GM12878 (cell line): ENCODE data around the gene PPP2R5C.
"Not testable (repeated sequence)": the region's sequence is repeated elsewhere in the genome, so short reads cannot be mapped to it uniquely, and the experiment has no call there.

Experiments
- BACH1 ChIP-seq: fragments of 450-650 bp; IDR thresholded peaks from 2 replicates; pipeline ENCODE4 v1.6.1; 2017; ENCODE audit warnings: mild to moderate bottlenecking, borderline replicate concordance
- BCL11A ChIP-seq: IDR thresholded peaks from 2 replicates; pipeline ENCODE4 v1.6.1; 2011; ENCODE audit warnings: low read depth, low read length
- CHD1 ChIP-seq: IDR thresholded peaks from 2 replicates; pipeline ENCODE4 v1.6.1; 2012; ENCODE audit warnings: low read depth, low read length, improper control_type of control experiment
- EZH2 ChIP-seq: IDR thresholded peaks from 2 replicates; pipeline ENCODE4 v1.6.1; 2012; ENCODE audit warnings: low read depth, mild to moderate bottlenecking, control low read depth, inconsistent platforms, low read length, borderline replicate concordance; ENCODE audit not compliant: control insufficient read depth
- FOXK2 ChIP-seq: fragments of 450-650 bp; IDR thresholded peaks from 2 replicates; pipeline ENCODE4 v1.6.1; 2017; ENCODE audit warnings: mild to moderate bottlenecking, moderate library complexity
- LARP7 ChIP-seq: fragments of 450-650 bp; IDR thresholded peaks from 2 replicates; pipeline ENCODE4 v1.6.1; 2017; ENCODE audit warnings: mild to moderate bottlenecking
- MYC ChIP-seq: IDR thresholded peaks from 2 replicates; pipeline ENCODE4 v1.6.1; 2011; ENCODE audit warnings: mild to moderate bottlenecking, low read length, moderate library complexity, inconsistent platforms; ENCODE audit not compliant: insufficient read depth, insufficient replicate concordance, insufficient read length, severe bottlenecking
- NRF1 ChIP-seq: conservative IDR thresholded peaks from 2 replicates; pipeline ENCODE4 v1.6.1; 2011; ENCODE audit warnings: mild to moderate bottlenecking, low read depth, low read length, improper control_type of control experiment
- POLR2A ChIP-seq: IDR thresholded peaks from 2 replicates; pipeline ENCODE4 v1.6.1; 2011; ENCODE audit warnings: low read depth, mild to moderate bottlenecking, low read length
- POLR2AphosphoS5 ChIP-seq: IDR thresholded peaks from 2 replicates; pipeline ENCODE4 v1.6.1; 2011; ENCODE audit warnings: mild to moderate bottlenecking, low read length, inconsistent platforms
- YY1 ChIP-seq: IDR thresholded peaks from 2 replicates; pipeline ENCODE4 v1.6.1; 2011; ENCODE audit warnings: low read depth, mild to moderate bottlenecking, low read length
- TF ChIP-seq, protein P1 (sequence below): IDR thresholded peaks from 2 replicates; pipeline ENCODE4 v1.6.1; 2012; ENCODE audit warnings: low read depth, low read length, improper control_type of control experiment
- TF ChIP-seq, protein P2 (sequence below), 3 experiments: IDR thresholded peaks in 2 of 3; conservative IDR thresholded peaks in 1 of 3; 2 replicates each; pipeline ENCODE4 v1.5.1; 2011; ENCODE audit warnings: low read depth in 3 of 3, low read length in 3 of 3, mild to moderate bottlenecking in 3 of 3, control low read depth in 2 of 3, moderate library complexity in 2 of 3, inconsistent platforms in 1 of 3, mixed read lengths in 1 of 3; ENCODE audit not compliant: control insufficient read depth in 2 of 3, insufficient read depth in 1 of 3; ENCODE audit errors: extremely low read depth in 1 of 3
- TF ChIP-seq, protein P3 (sequence below): fragments of 450-650 bp; IDR thresholded peaks from 2 replicates; pipeline ENCODE4 v1.6.1; 2016; ENCODE audit warnings: mild to moderate bottlenecking

DNA sequence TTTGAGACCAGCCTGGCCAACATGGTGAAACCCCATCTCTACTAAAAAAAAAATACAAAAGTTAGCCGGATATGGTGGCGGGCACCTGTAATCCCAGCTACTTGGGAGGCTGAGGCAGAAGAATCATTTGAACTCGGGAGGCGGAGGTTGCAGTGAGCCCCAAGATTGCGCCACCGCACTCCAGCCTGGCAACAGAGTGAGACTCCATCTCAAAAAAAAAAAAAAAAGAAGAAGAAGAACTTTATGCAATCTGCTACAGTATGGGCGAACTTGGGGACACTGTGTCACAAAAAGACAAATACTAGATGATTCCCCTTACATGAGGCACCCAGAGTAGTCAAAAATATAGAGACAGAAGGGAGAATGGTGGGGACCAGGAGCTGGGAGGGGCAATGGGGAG, 35.9 kb upstream of the PPP2R5C start:
- TF ChIP-seq, protein P1, sequence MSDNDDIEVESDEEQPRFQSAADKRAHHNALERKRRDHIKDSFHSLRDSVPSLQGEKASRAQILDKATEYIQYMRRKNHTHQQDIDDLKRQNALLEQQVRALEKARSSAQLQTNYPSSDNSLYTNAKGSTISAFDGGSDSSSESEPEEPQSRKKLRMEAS, result not testable (repeated sequence)
- not testable (repeated sequence) for TF ChIP-seq FOXK2, MYC, BACH1, NRF1, BCL11A, LARP7, EZH2, CHD1, POLR2A, YY1, POLR2AphosphoS5
- TF ChIP-seq, protein P2, sequence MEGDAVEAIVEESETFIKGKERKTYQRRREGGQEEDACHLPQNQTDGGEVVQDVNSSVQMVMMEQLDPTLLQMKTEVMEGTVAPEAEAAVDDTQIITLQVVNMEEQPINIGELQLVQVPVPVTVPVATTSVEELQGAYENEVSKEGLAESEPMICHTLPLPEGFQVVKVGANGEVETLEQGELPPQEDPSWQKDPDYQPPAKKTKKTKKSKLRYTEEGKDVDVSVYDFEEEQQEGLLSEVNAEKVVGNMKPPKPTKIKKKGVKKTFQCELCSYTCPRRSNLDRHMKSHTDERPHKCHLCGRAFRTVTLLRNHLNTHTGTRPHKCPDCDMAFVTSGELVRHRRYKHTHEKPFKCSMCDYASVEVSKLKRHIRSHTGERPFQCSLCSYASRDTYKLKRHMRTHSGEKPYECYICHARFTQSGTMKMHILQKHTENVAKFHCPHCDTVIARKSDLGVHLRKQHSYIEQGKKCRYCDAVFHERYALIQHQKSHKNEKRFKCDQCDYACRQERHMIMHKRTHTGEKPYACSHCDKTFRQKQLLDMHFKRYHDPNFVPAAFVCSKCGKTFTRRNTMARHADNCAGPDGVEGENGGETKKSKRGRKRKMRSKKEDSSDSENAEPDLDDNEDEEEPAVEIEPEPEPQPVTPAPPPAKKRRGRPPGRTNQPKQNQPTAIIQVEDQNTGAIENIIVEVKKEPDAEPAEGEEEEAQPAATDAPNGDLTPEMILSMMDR (IDR thresholded peaks at IDR 0.05 in 2 of 3, conservative IDR thresholded peaks at IDR 0.05 in 1 of 3; ENCODE audit: control insufficient read depth in 2 of 3, extremely low read depth in 1 of 3, insufficient read depth in 1 of 3, low read depth in 3 of 3, low read length in 3 of 3), result not testable (repeated sequence)
- TF ChIP-seq, protein P3, sequence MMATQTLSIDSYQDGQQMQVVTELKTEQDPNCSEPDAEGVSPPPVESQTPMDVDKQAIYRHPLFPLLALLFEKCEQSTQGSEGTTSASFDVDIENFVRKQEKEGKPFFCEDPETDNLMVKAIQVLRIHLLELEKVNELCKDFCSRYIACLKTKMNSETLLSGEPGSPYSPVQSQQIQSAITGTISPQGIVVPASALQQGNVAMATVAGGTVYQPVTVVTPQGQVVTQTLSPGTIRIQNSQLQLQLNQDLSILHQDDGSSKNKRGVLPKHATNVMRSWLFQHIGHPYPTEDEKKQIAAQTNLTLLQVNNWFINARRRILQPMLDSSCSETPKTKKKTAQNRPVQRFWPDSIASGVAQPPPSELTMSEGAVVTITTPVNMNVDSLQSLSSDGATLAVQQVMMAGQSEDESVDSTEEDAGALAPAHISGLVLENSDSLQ, result not testable (repeated sequence)
